ENCODE measurements around the gene SKA3.
A peak's percentile ranks its signal among the peaks of the same experiment; 100 is the strongest.
"Not testable (repeated sequence)": the region's sequence is repeated elsewhere in the genome, so short reads cannot be mapped to it uniquely, and the experiment has no call there.

Gene SKA3

GRCh38 chr13:21176215-21176981 is at the start of gene SKA3, which contains the start of gene MRPL57:
TSS of gene SKA3 (minus strand) at chr13:21176552. CDS start at chr13:21176477, 75 bp downstream.
TSS of gene MRPL57 (plus strand) at chr13:21176658. CDS start at chr13:21176917, 259 bp downstream.
- peak; percentile 89 to 91 for DNase-seq (ENCODE audit: low read depth in 2 of 2)

GRCh38 chr13:21225082-21225481 is 48.7 kb upstream of the SKA3 start:
- DNase-seq (ENCODE audit: low read depth in 2 of 2) = no peak

GRCh38 chr13:21221268-21221667 is 44.9 kb upstream of the SKA3 start:
- no peak for DNase-seq (ENCODE audit: low read depth in 2 of 2)

GRCh38 chr13:21219716-21220115 is 43.4 kb upstream of the SKA3 start:
- not testable (repeated sequence) for DNase-seq (ENCODE audit: low read depth in 2 of 2)

- DNase-seq (ENCODE audit: low read depth in 2 of 2) = no peak
These were observed 42.7 kb upstream of the SKA3 start for GRCh38 chr13:21219036-21219381.

GRCh38 chr13:21218351-21219035 is 42.1 kb upstream of the SKA3 start:
- DNase-seq (ENCODE audit: low read depth in 2 of 2) = no peak

GRCh38 chr13:21216332-21216731 is 40.0 kb upstream of the SKA3 start:
- no peak for DNase-seq (ENCODE audit: low read depth in 2 of 2)

GRCh38 chr13:21215419-21215818 is 39.1 kb upstream of the SKA3 start:
- DNase-seq (ENCODE audit: low read depth in 2 of 2) = not testable (repeated sequence)

GRCh38 chr13:21212138-21212775 is 35.9 kb upstream of the SKA3 start:
- no peak for DNase-seq (ENCODE audit: low read depth in 2 of 2)

- no peak for DNase-seq (ENCODE audit: low read depth in 2 of 2)
These were observed 32.4 kb upstream of the SKA3 start for GRCh38 chr13:21208652-21209154.

GRCh38 chr13:21202767-21203531 is 26.6 kb upstream of the SKA3 start:
- DNase-seq (ENCODE audit: low read depth in 2 of 2) = no peak

GRCh38 chr13:21201456-21202190 is 25.3 kb upstream of the SKA3 start:
- not testable (repeated sequence) for DNase-seq (ENCODE audit: low read depth in 2 of 2)

GRCh38 chr13:21198391-21198790 is 22.0 kb upstream of the SKA3 start:
- DNase-seq (ENCODE audit: low read depth in 2 of 2) = not testable (repeated sequence)

- DNase-seq (ENCODE audit: low read depth in 2 of 2) = not testable (repeated sequence)
These were observed 21.4 kb upstream of the SKA3 start for GRCh38 chr13:21197606-21198225.

- not testable (repeated sequence) for DNase-seq (ENCODE audit: low read depth in 2 of 2)
These were observed 18.4 kb upstream of the SKA3 start for GRCh38 chr13:21194756-21195155.

GRCh38 chr13:21186410-21186809 is 10.1 kb upstream of the SKA3 start:
- DNase-seq (ENCODE audit: low read depth in 2 of 2) = not testable (repeated sequence)

GRCh38 chr13:21181671-21182070 is 5.3 kb upstream of the SKA3 start:
- no peak for DNase-seq (ENCODE audit: low read depth in 2 of 2)

- peak in 1 of 2 donors; percentile 24 for DNase-seq (ENCODE audit: low read depth in 2 of 2)
These were observed 581 bp upstream of the SKA3 start for GRCh38 chr13:21176982-21177284.

- DNase-seq (ENCODE audit: low read depth in 2 of 2) = no peak
These were observed 617 bp downstream of the SKA3 start for GRCh38 chr13:21175656-21176214.

- not testable (repeated sequence) for DNase-seq (ENCODE audit: low read depth in 2 of 2)
These were observed 2.6 kb downstream of the SKA3 start for GRCh38 chr13:21173767-21174166.

Measured in stimulated activated CD4-positive, alpha-beta T cell treated with anti-CD3 and anti-CD28 coated beads, Interleukin-4, amount 100 ng/mL, for 48 hours (primary cell).